HG02981 (cell line): ENCODE measurements around the gene ARMC7.
"Not testable (repeated sequence)": the region's sequence is repeated elsewhere in the genome, so short reads cannot be mapped to it uniquely, and the experiment has no call there.

Source experiments
- ATAC-seq: cut with Tn5 transposase; IDR thresholded peaks from one replicate; pipeline ENCODE4 v1.9.1; 2021; ENCODE audit warnings: mild to moderate bottlenecking, moderate library complexity; ENCODE audit not compliant: unreplicated experiment

ARMC7 gene

GRCh38 chr17:75127936-75128335 lies 18.2 kb downstream of the ARMC7 start:
- ATAC-seq: not testable (repeated sequence)

- no peak for ATAC-seq
These were observed 19.1 kb downstream of the ARMC7 start for GRCh38 chr17:75128694-75129505.

- ATAC-seq: no peak
These were observed 19.8 kb downstream of the ARMC7 start for GRCh38 chr17:75129576-75129975.

GRCh38 chr17:75130059-75130631 lies 20.4 kb downstream of the ARMC7 start:
- no peak for ATAC-seq

GRCh38 chr17:75130632-75131277 lies 21.0 kb downstream of the ARMC7 start:
- no peak for ATAC-seq

- peak; percentile 79 for ATAC-seq
These were observed 21.7 kb downstream of the ARMC7 start, which contains the start of gene NT5C for GRCh38 chr17:75131278-75132017. Gene NT5C, minus strand, starts transcription at chr17:75131742. Its CDS starts 35 bp downstream, at chr17:75131707.

GRCh38 chr17:75132018-75133000 lies 22.5 kb downstream of the ARMC7 start:
- ATAC-seq: not testable (repeated sequence)

- ATAC-seq: no peak
These were observed 23.2 kb downstream of the ARMC7 start for GRCh38 chr17:75133001-75133400.

GRCh38 chr17:75133607-75134347 lies 24.0 kb downstream of the ARMC7 start:
- not testable (repeated sequence) for ATAC-seq

- no peak for ATAC-seq
These were observed 25.7 kb downstream of the ARMC7 start for GRCh38 chr17:75135452-75135851.

GRCh38 chr17:75135946-75136345 lies 26.2 kb downstream of the ARMC7 start:
- no peak for ATAC-seq

- ATAC-seq: not testable (repeated sequence)
These were observed 28.0 kb downstream of the ARMC7 start for GRCh38 chr17:75137762-75138161.

GRCh38 chr17:75138519-75138918 lies 28.8 kb downstream of the ARMC7 start:
- no peak for ATAC-seq

GRCh38 chr17:75142236-75142971 lies 32.6 kb downstream of the ARMC7 start:
- no peak for ATAC-seq

GRCh38 chr17:75144816-75145512 lies 35.2 kb downstream of the ARMC7 start:
- ATAC-seq: no peak

GRCh38 chr17:75146592-75146991 lies 36.8 kb downstream of the ARMC7 start:
- no peak for ATAC-seq

- ATAC-seq: no peak
These were observed 38.2 kb downstream of the ARMC7 start for GRCh38 chr17:75147878-75148546.
